Panc1 (cell line): ENCODE results near the gene RPL41.

Experiments
- REST ChIP-seq, 2 experiments: IDR thresholded peaks; 2 replicates each; pipeline ENCODE4 v1.6.1; 2011 to 2012; ENCODE audit warnings: low read depth in 2 of 2, control low read depth in 1 of 2, low read length in 1 of 2, mild to moderate bottlenecking in 1 of 2, moderate library complexity in 1 of 2; ENCODE audit not compliant: insufficient read depth in 1 of 2
- SIN3A ChIP-seq: IDR thresholded peaks from 2 replicates; pipeline ENCODE4 v1.6.1; 2012; ENCODE audit warnings: low read depth, mild to moderate bottlenecking, low read length, moderate library complexity, borderline replicate concordance; ENCODE audit not compliant: insufficient read depth

- TF ChIP-seq SIN3A (no peak), REST (IDR thresholded peaks at IDR 0.05; ENCODE audit: insufficient read depth in 1 of 2, low read depth in 2 of 2, low read length in 1 of 2) (no peak)
Measured at GRCh38 chr12:56098592-56098991, 17.8 kb upstream of the RPL41 start.
